GM12874 (cell line): Measurements from ENCODE around the gene WAPL.

ENCODE experiments used
- CTCF ChIP-seq: IDR thresholded peaks from 2 replicates; pipeline ENCODE4 v1.5.1; 2011; ENCODE audit warnings: low read depth, mild to moderate bottlenecking, control low read depth, low read length, moderate library complexity; ENCODE audit not compliant: insufficient read depth

The WAPL gene

DNA sequence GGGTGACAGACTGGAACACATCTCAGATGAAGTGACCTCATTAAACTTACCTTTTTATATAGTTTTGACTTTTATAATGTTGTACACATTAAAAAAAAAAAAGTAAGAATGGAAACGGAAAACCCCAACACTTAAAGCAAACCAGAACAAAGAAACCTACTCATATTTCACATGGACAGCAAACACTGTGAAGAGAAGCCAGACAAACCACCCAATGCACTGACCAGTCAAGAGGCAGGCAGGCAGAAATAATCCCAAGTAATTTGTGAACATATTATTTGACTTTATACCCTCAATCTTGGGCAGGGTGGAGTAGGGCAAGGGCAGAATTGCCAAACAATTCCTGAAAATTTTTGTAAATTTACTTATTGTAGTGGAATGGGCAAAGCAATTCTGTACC, 39.8 kb downstream of the WAPL start:
- no peak for TF ChIP-seq CTCF

GRCh38 chr10:86480571-86480970, 41.0 kb downstream of the WAPL start:
- TF ChIP-seq CTCF, result no peak

- TF ChIP-seq CTCF, result no peak
These were observed 49.5 kb downstream of the WAPL start for GRCh38 chr10:86472061-86472460.

GRCh38 chr10:86461963-86462804, 59.4 kb downstream of the WAPL start:
- no peak for TF ChIP-seq CTCF

- no peak for TF ChIP-seq CTCF
These were observed 70.0 kb downstream of the WAPL start for GRCh38 chr10:86451604-86451960.

DNA sequence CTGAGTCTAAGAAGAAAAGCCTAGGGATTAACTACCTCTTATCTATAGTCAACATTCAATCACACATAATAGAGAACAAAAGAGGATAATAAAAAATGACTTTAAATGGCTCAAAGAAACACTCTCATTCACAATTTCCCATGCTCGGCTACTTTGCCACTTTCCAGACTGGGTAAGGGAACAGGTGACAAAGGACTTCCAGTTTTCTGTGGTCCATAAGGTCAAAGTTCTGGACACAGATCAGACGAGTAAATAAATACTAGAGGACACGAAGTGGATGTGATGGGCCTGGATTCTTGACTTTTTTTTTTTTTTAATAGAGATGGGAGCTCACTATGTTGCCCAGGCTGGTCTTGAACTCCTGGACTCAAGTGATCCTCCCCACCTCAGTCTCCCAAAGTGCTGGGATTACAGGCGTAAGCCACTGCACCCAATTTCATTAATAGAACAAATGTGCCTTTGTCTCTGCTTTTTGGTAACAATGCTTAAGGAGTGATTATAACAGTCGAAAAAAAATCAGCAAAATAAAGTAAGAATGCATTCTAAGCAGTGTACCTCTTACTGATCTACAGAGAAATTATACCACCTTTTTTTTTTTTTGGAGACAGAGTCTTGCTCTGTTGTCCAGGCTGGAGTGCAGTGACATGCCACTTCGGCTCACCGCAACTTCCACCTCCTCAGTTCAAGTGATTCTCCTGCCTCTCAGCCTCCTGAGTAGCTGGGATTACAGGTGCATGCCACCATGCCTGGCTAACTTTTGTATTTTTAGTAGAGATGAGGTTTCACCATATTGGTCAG, 70.6 kb downstream of the WAPL start:
- no peak for TF ChIP-seq CTCF

DNA sequence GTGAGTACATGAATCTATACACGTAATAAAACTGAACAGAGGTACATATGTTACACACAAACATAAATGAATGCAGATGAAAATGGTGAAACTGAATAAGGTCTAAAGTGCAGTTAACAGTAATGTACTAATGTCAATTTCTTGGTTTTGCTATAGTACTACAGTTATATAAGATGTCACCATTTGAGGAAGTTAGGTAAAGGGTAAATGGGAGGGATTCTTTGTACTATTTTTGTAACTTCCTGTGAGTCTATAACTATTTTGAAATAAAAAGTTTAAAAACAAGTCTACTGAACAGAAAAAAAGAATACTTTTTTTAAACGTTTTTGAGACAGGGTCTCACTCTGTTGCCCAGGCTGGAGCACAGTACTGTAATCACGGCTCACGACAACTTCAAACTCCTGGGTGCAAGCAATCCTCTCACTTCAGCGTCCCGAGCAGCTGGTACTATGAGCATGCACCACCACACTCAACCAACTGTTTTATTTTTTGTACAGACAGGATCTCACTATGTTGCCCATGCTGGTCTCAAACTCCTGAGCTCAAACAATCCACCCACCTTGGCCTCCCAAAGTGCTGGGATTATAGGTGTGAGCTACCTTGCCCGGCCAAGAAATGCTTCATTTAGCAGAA, 71.5 kb downstream of the WAPL start:
- no peak for TF ChIP-seq CTCF
